Measurements from ENCODE around the gene TRIM26.
"Not testable (repeated sequence)": the region's sequence is repeated elsewhere in the genome, so short reads cannot be mapped to it uniquely, and the experiment has no call there.

- TF ChIP-seq CTCF, POLR2A (IDR thresholded peaks at IDR 0.05): not testable (repeated sequence)
Observed at GRCh38 chr6:30252417-30252816, 39.2 kb upstream of the TRIM26 start.
